NT2/D1 (cell line): Measurements from ENCODE around the gene MYL2.
A peak's percentile ranks its signal among the peaks of the same experiment; 100 is the strongest.

ENCODE experiments used
- DNase-seq: peaks from one replicate; pipeline ENCODE4 v3.0.0-alpha.2; 2011; ENCODE audit warnings: low read depth, low spot score
- H3K27me3 ChIP-seq: 2 replicates; pipeline ENCODE4 v1.6.0; 2011; ENCODE audit warnings: mild to moderate bottlenecking; ENCODE audit not compliant: insufficient read length, insufficient read depth
- H3K36me3 ChIP-seq: 2 replicates; pipeline ENCODE4 v1.6.1; 2011; ENCODE audit warnings: mild to moderate bottlenecking, low read length, mixed read lengths; ENCODE audit not compliant: insufficient read depth, insufficient read length
- H3K4me1 ChIP-seq: 2 replicates; pipeline ENCODE4 v1.5.1; 2011; ENCODE audit not compliant: insufficient read depth, insufficient read length
- H3K4me3 ChIP-seq: 2 replicates; pipeline ENCODE4 v1.5.1; 2011; ENCODE audit warnings: low read depth; ENCODE audit not compliant: insufficient read length
- H3K9ac ChIP-seq: 2 replicates; pipeline ENCODE4 v1.6.0; 2011; ENCODE audit warnings: low read depth; ENCODE audit not compliant: insufficient read length
- H3K9me3 ChIP-seq: 2 replicates; pipeline ENCODE4 v1.5.1; 2011; ENCODE audit warnings: mild to moderate bottlenecking, low read length; ENCODE audit not compliant: insufficient read depth
- SUZ12 ChIP-seq: IDR thresholded peaks from 2 replicates; pipeline ENCODE4 v1.6.1; 2011; ENCODE audit not compliant: insufficient read length, insufficient read depth; ENCODE audit errors: extremely low read depth
- YY1 ChIP-seq: IDR thresholded peaks from 2 replicates; pipeline ENCODE4 v1.6.1; 2011; ENCODE audit not compliant: insufficient read length, insufficient read depth
- ZNF274 ChIP-seq: IDR thresholded peaks from 2 replicates; pipeline ENCODE4 v1.6.1; 2011; ENCODE audit warnings: mild to moderate bottlenecking, low read depth, low read length

The MYL2 gene

DNA sequence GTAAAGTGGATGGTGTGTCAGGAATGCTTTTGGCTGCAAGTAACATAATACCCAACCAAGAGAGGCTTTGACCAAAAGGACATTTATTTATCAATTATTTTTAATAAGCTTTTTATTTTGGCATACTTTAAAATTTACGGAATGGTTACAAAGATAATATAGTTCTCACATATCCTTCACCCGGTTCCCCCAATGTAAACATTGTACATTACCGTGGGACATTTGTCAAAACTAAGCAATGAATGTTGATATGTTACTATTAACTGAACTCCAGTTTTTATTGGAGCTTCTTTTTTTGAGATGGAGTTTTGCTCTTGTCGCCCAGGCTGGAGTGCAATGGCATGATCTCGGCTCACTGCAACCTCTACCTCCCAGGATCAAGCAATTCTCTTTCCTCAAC is 50.6 kb downstream of the MYL2 start:
- Histone ChIP-seq H3K36me3 (no peaks in the 10 kb centered on the region), H3K9ac (no peak overlapping the region), H3K9me3 (peaks cover 16% of the 10 kb centered on the region; the same call in 1 of the 2 replicates), H3K4me3 (no peak overlapping the region), H3K4me1 (no peaks in the 10 kb centered on the region), H3K27me3 (no peaks in the 10 kb centered on the region)
- TF ChIP-seq YY1 = no peak
- no peak for TF ChIP-seq SUZ12
- TF ChIP-seq ZNF274 = no peak
- no peak for DNase-seq

DNA sequence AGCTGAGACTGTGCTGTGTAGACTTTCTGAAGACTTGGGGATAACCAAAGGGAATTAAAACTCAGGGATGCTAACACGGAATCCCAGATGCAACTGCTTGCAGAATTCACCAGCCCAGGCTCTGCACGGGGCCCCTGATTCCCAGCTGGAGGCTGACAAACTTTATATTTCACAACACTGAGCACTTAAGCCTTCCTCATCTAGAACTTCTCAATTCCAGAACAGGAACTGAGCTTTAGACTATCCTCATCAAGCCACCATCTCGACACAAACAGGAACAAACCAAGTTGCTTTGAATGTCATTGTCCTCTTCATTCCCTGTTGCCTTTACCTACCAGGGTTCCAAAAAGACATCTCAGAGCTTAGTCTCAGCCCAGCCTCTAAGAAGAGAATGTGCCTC is 51.4 kb downstream of the MYL2 start:
- DNase-seq = no peak

DNA sequence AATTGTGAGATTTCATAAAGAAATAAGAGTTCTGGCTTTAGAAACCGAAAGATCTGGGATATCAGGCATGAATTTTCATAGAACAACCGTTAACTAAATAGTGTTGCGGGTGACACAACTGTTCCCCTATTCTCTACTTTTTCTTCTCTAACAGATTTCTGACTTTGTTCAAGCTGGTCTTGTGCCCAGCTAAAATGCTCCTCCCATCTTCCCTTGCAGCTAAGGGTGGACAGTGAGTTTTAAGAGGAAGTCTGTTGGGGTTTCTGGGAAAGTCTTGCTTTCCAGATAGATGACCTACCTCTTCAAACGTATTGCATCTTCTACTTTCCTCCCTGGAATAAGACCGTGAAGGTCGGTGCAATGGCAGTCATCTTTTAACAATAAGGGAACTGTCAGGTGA is 54.9 kb downstream of the MYL2 start:
- DNase-seq = no peak

More for the DNA sequence above, 51.4 kb downstream of the MYL2 start:
- Histone ChIP-seq H3K4me3 (no peak overlapping the region), H3K36me3 (no peaks in the 10 kb centered on the region), H3K27me3 (no peaks in the 10 kb centered on the region), H3K9me3 (peaks cover 16% of the 10 kb centered on the region; the same call in 1 of the 2 replicates), H3K4me1 (no peaks in the 10 kb centered on the region), H3K9ac (no peak overlapping the region)
- TF ChIP-seq SUZ12 (no peak), ZNF274 (no peak), YY1 (no peak)

DNA sequence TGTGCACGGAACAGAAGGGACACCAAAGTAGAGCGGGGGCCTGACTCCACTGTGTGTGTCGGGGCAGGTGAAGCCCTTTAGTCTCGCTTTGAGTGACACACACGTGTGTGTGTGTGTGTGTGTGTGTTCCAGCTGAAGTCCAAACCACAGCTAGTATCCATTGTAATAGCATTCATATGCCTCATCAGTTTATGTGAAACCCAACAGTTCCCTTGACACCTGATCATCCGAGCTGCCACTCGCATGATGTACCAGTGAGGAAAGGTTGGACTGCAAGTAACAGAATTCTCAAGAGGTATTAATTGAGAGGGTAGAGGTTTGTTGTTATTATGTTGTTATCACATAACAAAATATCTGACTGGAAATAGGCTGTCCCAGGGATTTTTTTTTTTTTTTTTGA is 57.2 kb downstream of the MYL2 start:
- Histone ChIP-seq H3K36me3 (no peaks in the 10 kb centered on the region), H3K4me1 (peaks cover 9% of the 10 kb centered on the region), H3K9me3 (0 out of 2 replicates have a peak, but pooled peaks cover 5% of the 10 kb centered on the region)

More for the DNA sequence above, 54.9 kb downstream of the MYL2 start:
- Histone ChIP-seq H3K36me3 (no peaks in the 10 kb centered on the region), H3K4me3 (no peak overlapping the region), H3K27me3 (no peaks in the 10 kb centered on the region), H3K9ac (no peak overlapping the region), H3K4me1 (peaks cover 4% of the 10 kb centered on the region), H3K9me3 (peaks cover 16% of the 10 kb centered on the region; the same call in 1 of the 2 replicates)
- TF ChIP-seq SUZ12 (no peak), ZNF274 (no peak), YY1 (no peak)

DNA sequence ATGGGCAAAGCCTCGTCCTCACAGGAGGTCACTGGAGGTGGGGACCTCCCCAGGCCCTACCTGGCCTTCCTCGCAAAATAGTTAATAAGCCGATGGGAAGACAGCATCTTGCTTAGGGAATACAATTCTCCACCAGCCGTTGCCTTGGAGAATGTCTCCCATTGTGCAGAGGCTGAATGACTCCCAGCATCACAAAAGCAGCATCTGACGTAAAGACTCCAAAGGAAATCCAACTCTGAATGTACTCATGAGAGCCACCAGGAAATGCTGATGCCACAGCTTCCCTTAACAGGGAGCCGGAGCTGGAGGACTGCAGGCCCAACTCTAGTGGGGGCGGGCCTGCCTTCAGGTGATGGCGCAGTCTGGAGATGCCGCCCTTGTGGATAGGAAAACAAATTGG is 58.0 kb downstream of the MYL2 start:
- no peaks in the 10 kb centered on the region for H3K36me3 ChIP-seq
- 0 out of 2 replicates have a peak, but pooled peaks cover 5% of the 10 kb centered on the region for H3K9me3 ChIP-seq
- no peak overlapping the region for H3K4me3 ChIP-seq
- peaks cover 9% of the 10 kb centered on the region for H3K4me1 ChIP-seq
- peak; percentile 57 for DNase-seq
- TF ChIP-seq SUZ12 (no peak), ZNF274 (no peak), YY1 (no peak)
- H3K9ac ChIP-seq = no peak overlapping the region
- no peaks in the 10 kb centered on the region for H3K27me3 ChIP-seq

More for the DNA sequence above, 57.2 kb downstream of the MYL2 start:
- Histone ChIP-seq H3K27me3 (no peaks in the 10 kb centered on the region), H3K9ac (no peak overlapping the region), H3K4me3 (no peak overlapping the region)
- no peak for TF ChIP-seq ZNF274
- no peak for TF ChIP-seq YY1
- TF ChIP-seq SUZ12 = no peak
- DNase-seq = no peak

DNA sequence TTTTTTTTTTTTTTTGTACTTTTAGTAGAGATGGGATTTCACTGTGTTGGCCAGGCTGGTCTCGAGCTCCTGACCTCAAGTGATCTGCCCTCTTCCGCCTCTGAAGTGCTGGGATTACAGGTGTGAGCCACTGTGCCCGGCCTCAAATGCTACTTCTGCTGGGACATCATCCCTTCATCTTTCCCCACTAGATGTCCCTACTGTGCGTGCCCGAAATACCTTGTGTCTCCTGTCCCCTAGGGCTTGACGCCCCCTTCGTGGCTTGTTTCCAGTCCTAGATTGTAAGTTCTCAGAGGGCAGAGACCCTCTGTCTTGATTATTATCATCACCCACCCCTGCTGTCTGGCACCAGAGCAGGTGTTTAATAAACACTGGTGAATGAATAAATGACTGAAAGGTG is 58.6 kb downstream of the MYL2 start:
- Histone ChIP-seq H3K9me3 (0 out of 2 replicates have a peak, but pooled peaks cover 5% of the 10 kb centered on the region), H3K4me3 (no peak overlapping the region), H3K9ac (no peak overlapping the region), H3K36me3 (no peaks in the 10 kb centered on the region), H3K4me1 (peaks cover 9% of the 10 kb centered on the region), H3K27me3 (no peaks in the 10 kb centered on the region)
- no peak for DNase-seq
- TF ChIP-seq YY1 (no peak), SUZ12 (no peak), ZNF274 (no peak)
